Ishikawa (cell line): Measurements from ENCODE around the gene FUBP1.

Experiments
- CEBPB ChIP-seq: IDR thresholded peaks from 2 replicates; pipeline ENCODE4 v1.6.1; 2012
- CREB1 ChIP-seq: IDR thresholded peaks from 2 replicates; pipeline ENCODE4 v1.6.1; 2012; ENCODE audit warnings: low read depth
- EGR1 ChIP-seq: IDR thresholded peaks from 2 replicates; pipeline ENCODE4 v1.6.1; 2012
- EP300 ChIP-seq: IDR thresholded peaks from 2 replicates; pipeline ENCODE4 v1.6.1; 2012; ENCODE audit warnings: borderline replicate concordance
- FOXM1 ChIP-seq: IDR thresholded peaks from 2 replicates; pipeline ENCODE4 v1.6.1; 2012; ENCODE audit warnings: low read depth, borderline replicate concordance
- NFIC ChIP-seq: IDR thresholded peaks from 2 replicates; pipeline ENCODE4 v1.6.1; 2012
- RAD21 ChIP-seq: IDR thresholded peaks from 2 replicates; pipeline ENCODE4 v1.6.1; 2012; ENCODE audit warnings: low read depth
- TAF1 ChIP-seq: IDR thresholded peaks from 2 replicates; pipeline ENCODE4 v1.6.1; 2012; ENCODE audit warnings: low read depth, mild to moderate bottlenecking
- TEAD4 ChIP-seq: IDR thresholded peaks from 2 replicates; pipeline ENCODE4 v1.6.1; 2012
- USF1 ChIP-seq: IDR thresholded peaks from 2 replicates; pipeline ENCODE4 v1.6.1; 2012
- YY1 ChIP-seq: IDR thresholded peaks from 2 replicates; pipeline ENCODE4 v1.6.1; 2012; ENCODE audit warnings: low read depth
- TF ChIP-seq, protein P1 (sequence below): IDR thresholded peaks from 2 replicates; pipeline ENCODE4 v1.6.1; 2012; ENCODE audit warnings: low read depth, mild to moderate bottlenecking
- TF ChIP-seq, protein P2 (sequence below): IDR thresholded peaks from 2 replicates; pipeline ENCODE4 v1.6.1; 2012

DNA sequence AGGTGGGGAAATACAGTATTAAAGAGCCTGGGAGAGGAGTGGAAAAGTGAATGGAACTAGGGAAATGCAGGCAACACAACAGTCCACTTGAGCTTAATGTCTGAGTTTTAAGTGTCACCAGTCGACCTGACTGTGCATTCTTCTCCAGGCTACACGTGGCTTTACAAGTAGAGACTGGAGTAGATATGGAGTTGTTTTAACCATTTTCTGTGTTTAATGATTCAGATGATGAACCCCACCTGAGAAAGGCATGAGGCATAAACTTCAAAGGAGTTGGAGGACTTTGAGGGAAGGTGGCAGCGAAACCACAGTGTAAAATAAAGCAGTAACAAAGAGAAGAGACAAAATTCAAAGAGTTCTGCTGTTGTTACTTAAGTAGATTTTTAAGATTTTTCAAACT, 12.6 kb downstream of the FUBP1 start:
- TF ChIP-seq, protein P1, sequence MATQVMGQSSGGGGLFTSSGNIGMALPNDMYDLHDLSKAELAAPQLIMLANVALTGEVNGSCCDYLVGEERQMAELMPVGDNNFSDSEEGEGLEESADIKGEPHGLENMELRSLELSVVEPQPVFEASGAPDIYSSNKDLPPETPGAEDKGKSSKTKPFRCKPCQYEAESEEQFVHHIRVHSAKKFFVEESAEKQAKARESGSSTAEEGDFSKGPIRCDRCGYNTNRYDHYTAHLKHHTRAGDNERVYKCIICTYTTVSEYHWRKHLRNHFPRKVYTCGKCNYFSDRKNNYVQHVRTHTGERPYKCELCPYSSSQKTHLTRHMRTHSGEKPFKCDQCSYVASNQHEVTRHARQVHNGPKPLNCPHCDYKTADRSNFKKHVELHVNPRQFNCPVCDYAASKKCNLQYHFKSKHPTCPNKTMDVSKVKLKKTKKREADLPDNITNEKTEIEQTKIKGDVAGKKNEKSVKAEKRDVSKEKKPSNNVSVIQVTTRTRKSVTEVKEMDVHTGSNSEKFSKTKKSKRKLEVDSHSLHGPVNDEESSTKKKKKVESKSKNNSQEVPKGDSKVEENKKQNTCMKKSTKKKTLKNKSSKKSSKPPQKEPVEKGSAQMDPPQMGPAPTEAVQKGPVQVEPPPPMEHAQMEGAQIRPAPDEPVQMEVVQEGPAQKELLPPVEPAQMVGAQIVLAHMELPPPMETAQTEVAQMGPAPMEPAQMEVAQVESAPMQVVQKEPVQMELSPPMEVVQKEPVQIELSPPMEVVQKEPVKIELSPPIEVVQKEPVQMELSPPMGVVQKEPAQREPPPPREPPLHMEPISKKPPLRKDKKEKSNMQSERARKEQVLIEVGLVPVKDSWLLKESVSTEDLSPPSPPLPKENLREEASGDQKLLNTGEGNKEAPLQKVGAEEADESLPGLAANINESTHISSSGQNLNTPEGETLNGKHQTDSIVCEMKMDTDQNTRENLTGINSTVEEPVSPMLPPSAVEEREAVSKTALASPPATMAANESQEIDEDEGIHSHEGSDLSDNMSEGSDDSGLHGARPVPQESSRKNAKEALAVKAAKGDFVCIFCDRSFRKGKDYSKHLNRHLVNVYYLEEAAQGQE, result no peak
- no peak for TF ChIP-seq YY1
- TF ChIP-seq EP300, result no peak
- TF ChIP-seq CREB1, result no peak
- no peak for TF ChIP-seq CEBPB
- TF ChIP-seq NFIC, result no peak
- no peak for TF ChIP-seq RAD21
- no peak for TF ChIP-seq TAF1
- TF ChIP-seq FOXM1, result no peak
- no peak for TF ChIP-seq TEAD4
- TF ChIP-seq, protein P2, sequence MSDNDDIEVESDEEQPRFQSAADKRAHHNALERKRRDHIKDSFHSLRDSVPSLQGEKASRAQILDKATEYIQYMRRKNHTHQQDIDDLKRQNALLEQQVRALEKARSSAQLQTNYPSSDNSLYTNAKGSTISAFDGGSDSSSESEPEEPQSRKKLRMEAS, result no peak
- no peak for TF ChIP-seq EGR1
- no peak for TF ChIP-seq USF1
